ENCODE measurements around the gene CEP164. TPM values are rescaled to one million over a fixed set of nuclear protein-coding genes. Genes with fewer than 3 reads are reported as not detected.

Gene CEP164
- total RNA-seq, 1 experiment from 2014 or later, result 22.2 TPM

- H3K27me3 ChIP-seq (ENCODE audit: insufficient read depth, low read length), result peaks cover 45% of the 10 kb centered on the region
- CTCF ChIA-PET, result no interaction called here
- no peak overlapping the region for H3K4me3 ChIP-seq (replicated peaks in 1 of 2; ENCODE audit: low read depth in 1 of 2, low read length in 2 of 2)
- ATAC-seq (no peak), DNase-seq (ENCODE audit: low read depth, low spot score) (no peak)
- H3K9me2 ChIP-seq (ENCODE audit: insufficient read depth), result no peaks in the 10 kb centered on the region
- no peaks in the 10 kb centered on the region for H3K36me3 ChIP-seq (ENCODE audit: control insufficient read depth in 1 of 2, insufficient read depth in 2 of 2, low read length in 2 of 2)
- H3K4me1 ChIP-seq (ENCODE audit: control insufficient read depth in 1 of 2, insufficient read depth in 2 of 2, low read length in 2 of 2), result no peaks in the 10 kb centered on the region
- POLR2A ChIA-PET, result no interaction called here
- H3K4me2 ChIP-seq (ENCODE audit: low read length), result no peak overlapping the region
- BruUV-seq (replicated peaks), result no TSS peak
- H3K27ac ChIP-seq (ENCODE audit: low read depth, low read length), result no peak overlapping the region
- H2AFZ ChIP-seq (ENCODE audit: low read depth, low read length, poor library complexity, severe bottlenecking), result no peak overlapping the region
- intact Hi-C loops (cut with micrococcal nuclease), result no loop called here
- H3K9ac ChIP-seq (ENCODE audit: low read length), result no peak overlapping the region
- H3K9me3 ChIP-seq (ENCODE audit: control insufficient read depth in 1 of 2, insufficient read depth in 1 of 2, low read depth in 1 of 2, low read length in 2 of 2), result no peaks in the 10 kb centered on the region
- H3K79me2 ChIP-seq (ENCODE audit: insufficient read depth, low read length), result no peaks in the 10 kb centered on the region
- TF ChIP-seq YY1 (IDR thresholded peaks at IDR 0.05; ENCODE audit: extremely low read depth, insufficient replicate concordance, low read depth, low read length), result no peak
- no peak for TF ChIP-seq CTCF (IDR thresholded peaks at IDR 0.05 in 2 of 3, conservative IDR thresholded peaks at IDR 0.05 in 1 of 3; ENCODE audit: borderline replicate concordance in 1 of 3, insufficient read depth in 1 of 3, low read depth in 2 of 3, low read length in 2 of 3)
- TF ChIP-seq SP1 (IDR thresholded peaks at IDR 0.05; ENCODE audit: low read depth), result no peak
- no peak for TF ChIP-seq ZBTB33 (IDR thresholded peaks at IDR 0.05; ENCODE audit: extremely low read depth, insufficient replicate concordance, low read length)
- TF ChIP-seq ELF1 (IDR thresholded peaks at IDR 0.05; ENCODE audit: borderline replicate concordance, low read depth), result no peak
- TF ChIP-seq JUND (IDR thresholded peaks at IDR 0.05), result no peak
- no peak for TF ChIP-seq EZH2 (IDR thresholded peaks at IDR 0.05)
- TF ChIP-seq SRF (IDR thresholded peaks at IDR 0.05; ENCODE audit: low read depth), result no peak
- no peak for TF ChIP-seq MAX (IDR thresholded peaks at IDR 0.05)
- TF ChIP-seq CBX3 (IDR thresholded peaks at IDR 0.05; ENCODE audit: low read depth), result no peak
- TF ChIP-seq RAD21 (IDR thresholded peaks at IDR 0.05; ENCODE audit: low read depth), result no peak
- H4K20me1 ChIP-seq (ENCODE audit: insufficient read depth), result no peaks in the 10 kb centered on the region
- RAD21 ChIA-PET (ENCODE audit: low non-redundant PET in 1 of 2, low total read pairs in 2 of 2, uncharacterized antibody in 2 of 2, unreplicated experiment in 2 of 2), result no interaction called here
These were observed 111.6 kb downstream of the CEP164 start for GRCh38 chr11:117439256-117439655.
